Neural crest cell (in vitro differentiated cells): ENCODE results near the gene TIMM10. TPM values are rescaled to one million over a fixed set of nuclear protein-coding genes. Genes with fewer than 3 reads are reported as not detected.

Experiments
- DNase-seq: peaks from one replicate; pipeline ENCODE4 v3.0.0; 2021; ENCODE audit warnings: low read depth, mixed read lengths, low spot score
- H3K27ac Mint-ChIP-seq: one replicate; pipeline ENCODE4 v1.8.0; 2021; ENCODE audit warnings: mild to moderate bottlenecking, mixed read lengths; ENCODE audit not compliant: unreplicated experiment
- H3K27me3 Mint-ChIP-seq: 2 replicates; pipeline ENCODE4 v1.8.0; 2021; ENCODE audit warnings: low read depth, mild to moderate bottlenecking, mixed read lengths
- H3K36me3 Mint-ChIP-seq: 2 replicates; pipeline ENCODE4 v1.8.0; 2021; ENCODE audit warnings: low read depth, mild to moderate bottlenecking, mixed read lengths
- H3K4me1 Mint-ChIP-seq: 2 replicates; pipeline ENCODE4 v1.8.0; 2021; ENCODE audit warnings: mixed read lengths
- H3K4me3 Mint-ChIP-seq: one replicate; pipeline ENCODE4 v1.8.0; 2021; ENCODE audit warnings: mild to moderate bottlenecking, mixed read lengths
- H3K9me3 Mint-ChIP-seq: 2 replicates; pipeline ENCODE4 v1.8.0; 2021; ENCODE audit warnings: mixed read lengths
- CTCF ChIP-seq: fragments of 200-600 bp; sonication (generic); conservative IDR thresholded peaks from 2 replicates; pipeline ENCODE4 v1.5.0; 2021; ENCODE audit warnings: antibody characterized with exemption, mild to moderate bottlenecking
- long read RNA-seq: library from polyadenylated mRNA; unstranded; transcript quantifications from one replicate; pipeline ENCODE4 v2.0.0, GENCODE V29; 2020
- total RNA-seq: library from RNA; stranded (reverse); gene quantifications from 2 replicates; pipeline ENCODE4 v1.2.1, GENCODE V29; 2021

TIMM10 gene
- 103 and 108 TPM in 2 replicates for total RNA-seq
- long read RNA-seq, transcript TIMM10-201 (3 exons, 680 nt) = major isoform, 16 of 18 reads
- long read RNA-seq, partial matches to known transcripts = 1 of 18 reads
- long read RNA-seq, other reads (novel, unspliced or antisense) = 0 of 18 reads

- Mint-ChIP-seq H3K9me3 (no peaks in the 10 kb centered on the region), H3K4me1 (peaks cover 23% of the 10 kb centered on the region), H3K27ac (peak within 1 kb of the TSS; percentile 77), H3K36me3 (peaks cover 7% of the 10 kb centered on the region), H3K4me3 (peak within 1 kb of the TSS; percentile 93), H3K27me3 (peaks cover 13% of the 10 kb centered on the region)
- no peak for TF ChIP-seq CTCF
- peak; percentile 86 for DNase-seq
Measured at GRCh38 chr11:57530596-57531507, at the start of gene TIMM10. TSS of gene TIMM10 (minus strand) at chr11:57530754. CDS start at chr11:57530189, 565 bp downstream.

GRCh38 chr11:57574061-57574460, 43.5 kb upstream of the TIMM10 start:
- DNase-seq = no peak
- H3K4me3 Mint-ChIP-seq = no peak overlapping the region
- H3K36me3 Mint-ChIP-seq = no peaks in the 10 kb centered on the region
- H3K27ac Mint-ChIP-seq = no peak overlapping the region
- no peak for TF ChIP-seq CTCF
- H3K4me1 Mint-ChIP-seq = peaks cover 27% of the 10 kb centered on the region
- H3K27me3 Mint-ChIP-seq = no peaks in the 10 kb centered on the region
- H3K9me3 Mint-ChIP-seq = no peaks in the 10 kb centered on the region

GRCh38 chr11:57571606-57572005, 41.1 kb upstream of the TIMM10 start:
- Mint-ChIP-seq H3K27me3 (no peaks in the 10 kb centered on the region), H3K36me3 (no peaks in the 10 kb centered on the region), H3K9me3 (no peaks in the 10 kb centered on the region), H3K4me1 (peaks cover 41% of the 10 kb centered on the region), H3K27ac (no peak overlapping the region), H3K4me3 (no peak overlapping the region)
- no peak for TF ChIP-seq CTCF
- no peak for DNase-seq

- Mint-ChIP-seq H3K27ac (peak overlapping the region; percentile 99), H3K4me1 (peaks cover 49% of the 10 kb centered on the region), H3K27me3 (no peaks in the 10 kb centered on the region), H3K9me3 (no peaks in the 10 kb centered on the region), H3K36me3 (no peaks in the 10 kb centered on the region), H3K4me3 (peak overlapping the region; percentile 99)
- TF ChIP-seq CTCF = peak; percentile 98
- peak; percentile 95 for DNase-seq
Measured at GRCh38 chr11:57568330-57568766, 37.8 kb upstream of the TIMM10 start.

- H3K27me3 Mint-ChIP-seq = no peaks in the 10 kb centered on the region
- TF ChIP-seq CTCF = no peak
- peak within 1 kb of the TSS; percentile 99 for H3K27ac Mint-ChIP-seq
- peak within 1 kb of the TSS; percentile 99 for H3K4me3 Mint-ChIP-seq
- no peaks in the 10 kb centered on the region for H3K36me3 Mint-ChIP-seq
- H3K4me1 Mint-ChIP-seq = peaks cover 49% of the 10 kb centered on the region
- no peaks in the 10 kb centered on the region for H3K9me3 Mint-ChIP-seq
- peak; percentile 57 for DNase-seq
Measured at GRCh38 chr11:57567515-57568329, 37.2 kb upstream of the TIMM10 start, which contains the start of gene UBE2L6. TSS of gene UBE2L6 (minus strand) at chr11:57567672. CDS start at chr11:57567611, 61 bp downstream.
